ENCODE measurements around the gene TMEM198. TPM values are rescaled to one million over a fixed set of nuclear protein-coding genes. Genes with fewer than 3 reads are reported as not detected.

Gene TMEM198
- total RNA-seq, 1 experiment from 2014 or later: 2.4 TPM

- DNase-seq (ENCODE audit: low read depth): no peak
Observed at GRCh38 chr2:219561179-219562048, 17.6 kb downstream of the TMEM198 start.

GRCh38 chr2:219562049-219563020 lies 18.5 kb downstream of the TMEM198 start:
- no peak for DNase-seq (ENCODE audit: low read depth)

GRCh38 chr2:219563271-219563928 lies 19.6 kb downstream of the TMEM198 start:
- DNase-seq (ENCODE audit: low read depth): no peak

GRCh38 chr2:219565130-219566080 lies 21.6 kb downstream of the TMEM198 start:
- no peak for DNase-seq (ENCODE audit: low read depth)

GRCh38 chr2:219566640-219567039 lies 22.8 kb downstream of the TMEM198 start:
- DNase-seq (ENCODE audit: low read depth): no peak

GRCh38 chr2:219567131-219567530 lies 23.3 kb downstream of the TMEM198 start:
- DNase-seq (ENCODE audit: low read depth): no peak

GRCh38 chr2:219567791-219568361 lies 24.0 kb downstream of the TMEM198 start:
- DNase-seq (ENCODE audit: low read depth): no peak

- no peak for DNase-seq (ENCODE audit: low read depth)
Observed at GRCh38 chr2:219569041-219569440, 25.2 kb downstream of the TMEM198 start.

GRCh38 chr2:219569635-219570034 lies 25.8 kb downstream of the TMEM198 start:
- DNase-seq (ENCODE audit: low read depth): no peak

GRCh38 chr2:219570194-219570923 lies 26.5 kb downstream of the TMEM198 start:
- DNase-seq (ENCODE audit: low read depth): peak; percentile 40

GRCh38 chr2:219570924-219571310 lies 27.1 kb downstream of the TMEM198 start:
- DNase-seq (ENCODE audit: low read depth): peak; percentile 30

GRCh38 chr2:219571311-219572236 lies 27.7 kb downstream of the TMEM198 start, which contains the start of gene OBSL1:
TSS of gene OBSL1 (minus strand) at chr2:219571539. CDS start at chr2:219571232, 307 bp downstream.
- peak; percentile 85 for DNase-seq (ENCODE audit: low read depth)

- DNase-seq (ENCODE audit: low read depth): no peak
Observed at GRCh38 chr2:219572237-219573001, 28.6 kb downstream of the TMEM198 start, which contains the start of gene INHA. TSS of gene INHA (plus strand) at chr2:219572310. CDS start at chr2:219572375, 65 bp downstream.

GRCh38 chr2:219573166-219573565 lies 29.3 kb downstream of the TMEM198 start:
- no peak for DNase-seq (ENCODE audit: low read depth)

- DNase-seq (ENCODE audit: low read depth): no peak
Observed at GRCh38 chr2:219574484-219575311, 30.9 kb downstream of the TMEM198 start.

All from Daoy (cell line).